Epithelial cell of proximal tubule (primary cell): Measurements from ENCODE around the gene PAPOLB. TPM values are rescaled to one million over a fixed set of nuclear protein-coding genes. Genes with fewer than 3 reads are reported as not detected.

Experiments used
- DNase-seq: peaks from one replicate; pipeline ENCODE4 v3.0.0-alpha.2; 2011; ENCODE audit warnings: low read depth
- H3K4me3 ChIP-seq: 2 replicates; pipeline ENCODE4 v1.5.1; 2011; ENCODE audit warnings: low read depth, mild to moderate bottlenecking, low read length
- total RNA-seq: library from RNA; depleted of rRNA; stranded (reverse); fragments of >200 nt; gene quantifications from 2 replicates; pipeline ENCODE4 v1.2.3, GENCODE V29; 2015
- TF ChIP-seq, protein P1 (sequence below): conservative IDR thresholded peaks from 2 replicates; pipeline ENCODE4 v1.5.1; 2012; ENCODE audit warnings: low read depth, mild to moderate bottlenecking, low read length

PAPOLB gene
- total RNA-seq, 1 donor from 2014 or later: not detected

DNA sequence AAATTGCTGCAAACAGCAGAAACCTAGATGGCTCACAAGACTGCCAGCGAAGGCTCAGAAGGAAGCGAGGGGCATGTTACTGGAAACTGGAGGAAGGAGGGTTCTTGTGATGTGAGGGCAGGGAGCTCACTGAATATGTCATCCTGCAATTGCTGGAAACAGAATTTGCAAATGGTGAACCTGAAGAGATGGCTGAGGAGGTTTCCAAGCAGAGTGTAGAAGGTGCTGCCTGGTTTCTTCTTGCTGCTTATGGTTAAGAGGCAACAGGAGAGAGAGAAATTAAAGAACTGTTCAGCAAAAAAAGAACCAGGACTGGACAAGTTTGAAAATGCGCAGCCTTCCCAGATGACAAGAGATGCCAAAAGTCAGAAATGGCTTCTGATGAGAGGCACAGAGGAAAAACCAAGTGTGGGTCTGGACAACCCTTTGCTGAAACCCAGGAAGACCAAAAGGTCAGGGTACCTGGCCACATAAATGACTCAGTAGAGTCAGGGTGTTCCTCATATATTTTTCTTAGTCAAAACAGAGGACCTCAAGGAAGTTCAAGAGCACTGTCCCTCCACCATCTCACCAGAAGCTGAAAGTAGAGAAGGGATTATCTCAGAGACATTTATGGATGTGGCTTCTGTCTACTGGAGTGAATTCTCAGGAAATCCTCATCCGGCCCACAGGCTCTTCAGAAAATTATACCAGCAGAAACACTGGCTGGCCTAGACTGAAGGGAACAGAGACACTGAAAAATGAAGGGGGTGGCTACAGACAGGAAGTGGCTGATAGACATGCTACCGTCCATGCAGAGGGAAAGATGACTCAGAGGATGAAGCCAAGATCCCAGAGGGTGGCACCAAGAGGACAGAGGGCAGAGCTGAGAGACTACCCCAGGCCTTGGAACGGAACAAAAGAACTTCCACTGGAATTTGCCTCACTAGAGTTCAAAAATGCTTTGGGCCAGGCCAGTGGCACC lies 10.1 kb downstream of the PAPOLB start:
- no peak overlapping the region for H3K4me3 ChIP-seq
- TF ChIP-seq, protein P1, sequence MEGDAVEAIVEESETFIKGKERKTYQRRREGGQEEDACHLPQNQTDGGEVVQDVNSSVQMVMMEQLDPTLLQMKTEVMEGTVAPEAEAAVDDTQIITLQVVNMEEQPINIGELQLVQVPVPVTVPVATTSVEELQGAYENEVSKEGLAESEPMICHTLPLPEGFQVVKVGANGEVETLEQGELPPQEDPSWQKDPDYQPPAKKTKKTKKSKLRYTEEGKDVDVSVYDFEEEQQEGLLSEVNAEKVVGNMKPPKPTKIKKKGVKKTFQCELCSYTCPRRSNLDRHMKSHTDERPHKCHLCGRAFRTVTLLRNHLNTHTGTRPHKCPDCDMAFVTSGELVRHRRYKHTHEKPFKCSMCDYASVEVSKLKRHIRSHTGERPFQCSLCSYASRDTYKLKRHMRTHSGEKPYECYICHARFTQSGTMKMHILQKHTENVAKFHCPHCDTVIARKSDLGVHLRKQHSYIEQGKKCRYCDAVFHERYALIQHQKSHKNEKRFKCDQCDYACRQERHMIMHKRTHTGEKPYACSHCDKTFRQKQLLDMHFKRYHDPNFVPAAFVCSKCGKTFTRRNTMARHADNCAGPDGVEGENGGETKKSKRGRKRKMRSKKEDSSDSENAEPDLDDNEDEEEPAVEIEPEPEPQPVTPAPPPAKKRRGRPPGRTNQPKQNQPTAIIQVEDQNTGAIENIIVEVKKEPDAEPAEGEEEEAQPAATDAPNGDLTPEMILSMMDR: no peak
- no peak for DNase-seq

DNA sequence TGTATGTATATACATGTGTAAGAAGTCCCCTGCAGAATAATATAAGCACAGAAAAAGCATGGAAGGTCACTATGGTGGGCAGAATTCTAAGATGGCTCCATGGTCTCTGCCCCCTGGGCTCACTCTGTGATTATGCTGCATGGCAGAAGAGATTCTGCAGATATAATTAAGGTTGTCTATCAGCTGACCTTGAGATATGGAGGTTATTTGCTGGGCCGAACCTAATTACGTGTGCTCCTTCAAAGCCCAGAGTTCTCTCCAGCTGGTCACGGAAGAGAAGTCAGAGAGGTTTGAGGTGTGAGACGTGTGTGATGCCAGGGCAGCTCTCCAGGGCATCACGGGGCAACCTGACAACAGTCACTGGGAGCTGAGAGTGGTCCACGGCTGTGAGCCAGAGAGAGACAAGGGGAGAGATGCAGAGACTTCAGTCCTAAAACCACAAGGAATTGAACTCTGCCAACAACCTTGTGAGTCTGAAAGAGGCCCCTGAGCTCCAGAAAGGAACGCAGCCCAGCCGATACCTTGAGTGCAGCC lies 11.5 kb downstream of the PAPOLB start:
- no peak for DNase-seq
- TF ChIP-seq, protein P1: no peak
- H3K4me3 ChIP-seq: no peak overlapping the region

DNA sequence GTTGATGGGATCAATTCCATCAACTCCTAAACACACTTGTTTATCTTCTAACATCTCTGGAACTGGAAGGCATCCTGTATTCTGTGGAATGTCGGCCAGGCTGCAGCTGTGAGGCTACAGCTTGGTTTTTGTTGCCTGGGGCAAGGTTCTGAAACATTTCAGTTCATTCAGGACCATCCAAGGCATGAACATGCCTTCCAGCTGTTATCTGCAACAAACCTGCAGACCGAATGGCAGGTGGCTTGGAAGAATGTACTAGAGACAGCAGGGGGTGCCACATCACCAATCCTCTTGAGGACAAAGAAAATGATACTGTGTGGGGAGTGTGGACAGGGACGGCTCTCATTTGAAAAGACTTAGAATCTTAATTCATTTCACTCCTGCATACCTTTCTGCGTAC lies 12.4 kb downstream of the PAPOLB start:
- no peak overlapping the region for H3K4me3 ChIP-seq
- TF ChIP-seq, protein P1: peak; percentile 61
- DNase-seq: no peak

- DNase-seq: no peak
- peak overlapping the region; percentile 34 for H3K4me3 ChIP-seq
- TF ChIP-seq, protein P1: peak; percentile 53
Measured at GRCh38 chr7:4845740-4846142, 16.1 kb downstream of the PAPOLB start.

DNA sequence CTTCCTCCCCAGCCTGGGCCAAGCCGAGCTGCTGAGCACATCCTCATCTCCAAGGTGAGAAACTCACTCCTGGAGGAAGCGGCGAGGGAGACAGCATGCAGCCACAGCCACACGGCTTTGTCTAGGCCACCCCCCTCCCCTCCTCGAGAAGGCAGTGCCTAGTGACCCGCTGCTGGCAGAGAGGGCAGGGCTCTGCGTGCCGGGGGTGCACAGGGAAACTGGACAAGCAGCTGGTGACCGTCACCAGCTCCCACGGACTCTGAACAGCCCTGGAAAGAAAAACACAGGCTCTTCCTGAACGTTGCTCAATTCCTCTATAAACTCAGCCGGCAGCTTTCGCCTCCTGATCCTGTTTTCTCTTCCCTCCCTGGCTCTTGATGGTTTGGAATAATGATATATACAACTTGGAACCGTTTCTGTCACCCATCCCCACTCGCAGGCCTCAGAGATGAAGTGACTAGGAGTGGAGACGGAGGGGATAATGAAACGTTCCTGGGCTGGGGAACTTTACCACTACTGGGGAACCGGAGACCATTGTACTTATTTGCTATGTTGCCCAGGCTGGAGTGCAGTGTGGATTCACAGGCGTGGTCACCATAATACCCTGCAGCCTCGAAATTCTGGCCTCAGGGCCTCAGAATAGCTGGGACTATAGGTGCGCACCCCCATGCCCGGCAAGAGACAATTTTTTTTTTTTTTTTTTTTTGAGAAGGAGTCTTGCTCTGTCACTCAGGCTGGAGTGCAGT lies 19.3 kb downstream of the PAPOLB start:
- no peak for DNase-seq

DNA sequence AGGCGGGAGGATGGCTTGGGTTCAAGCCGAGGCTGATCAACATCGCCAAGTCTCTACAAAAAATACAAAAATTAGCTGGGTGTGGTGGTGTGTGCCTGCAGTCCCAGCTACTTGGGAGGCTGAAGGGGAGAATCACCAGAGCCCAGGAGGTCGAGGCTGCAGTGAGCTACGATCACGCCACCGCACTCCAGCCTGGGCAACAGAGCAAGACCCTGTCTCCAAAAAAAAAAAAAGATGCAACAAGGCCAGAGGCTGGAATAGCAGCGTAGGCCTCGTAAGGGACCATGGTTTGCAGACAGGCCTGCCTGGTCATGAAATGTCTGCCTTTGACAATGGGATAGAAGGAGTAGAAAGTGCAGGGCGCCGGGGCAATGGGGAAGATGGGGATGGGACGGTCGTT lies 20.0 kb downstream of the PAPOLB start:
- DNase-seq: no peak
- no peak overlapping the region for H3K4me3 ChIP-seq
- TF ChIP-seq, protein P1: no peak

More for the DNA sequence above, 19.3 kb downstream of the PAPOLB start:
- TF ChIP-seq, protein P1: no peak
- no peak overlapping the region for H3K4me3 ChIP-seq
